GM13977 (cell line): ENCODE data around the gene PIANP.

Experiments used
- DNase-seq: peaks from one replicate; pipeline ENCODE4 v3.0.0; 2012; ENCODE audit warnings: low spot score
- CTCF ChIP-seq: IDR thresholded peaks from 2 replicates; pipeline ENCODE4 v1.5.1; 2012; ENCODE audit warnings: mild to moderate bottlenecking, control low read depth; ENCODE audit not compliant: insufficient read depth; ENCODE audit errors: extremely low read depth, missing control alignments
- in situ Hi-C: fragments of 300-500 bp; cut with MboI; formaldehyde crosslinking; loops from one replicate; pipeline ENCODE4 v1.12.0; 2022; ENCODE audit warnings: low sequenced_read_pairs, low pct_unique_long_range_greater_than_20kb, mixed read lengths, inconsistent platforms; ENCODE audit not compliant: unreplicated experiment

The PIANP gene

GRCh38 chr12:6667559-6668210, 32.9 kb downstream of the PIANP start:
- in situ Hi-C loops: no loop called here

GRCh38 chr12:6666211-6666610, 34.4 kb downstream of the PIANP start:
- DNase-seq: no peak
- in situ Hi-C loops: no loop called here
- TF ChIP-seq CTCF: no peak

More at GRCh38 chr12:6667559-6668210, 32.9 kb downstream of the PIANP start:
- TF ChIP-seq CTCF: peak; percentile 28
- DNase-seq: no peak

- in situ Hi-C loops: no loop called here
- no peak for DNase-seq
- no peak for TF ChIP-seq CTCF
These were observed 35.7 kb downstream of the PIANP start for GRCh38 chr12:6664902-6665301.

GRCh38 chr12:6662906-6663742, 37.5 kb downstream of the PIANP start, which contains the start of gene ING4:
Gene ING4, minus strand, starts transcription at chr12:6663119. Its CDS starts 18 bp downstream, at chr12:6663101.
- in situ Hi-C loops: no loop called here
- peak; percentile 97 for DNase-seq
- TF ChIP-seq CTCF: no peak

- DNase-seq: no peak
- TF ChIP-seq CTCF: no peak
- in situ Hi-C loops: no loop called here
These were observed 38.1 kb downstream of the PIANP start for GRCh38 chr12:6662602-6662905.

- DNase-seq: no peak
- in situ Hi-C loops: no loop called here
- TF ChIP-seq CTCF: no peak
These were observed 46.6 kb downstream of the PIANP start for GRCh38 chr12:6653987-6654386.
